Activated T-cell treated with anti-CD3 and anti-CD28 coated beads, Interleukin-2, amount 50 U/mL, for 4 hours (primary cell): ENCODE results near the gene MAPK1. TPM values are rescaled to one million over a fixed set of nuclear protein-coding genes. Genes with fewer than 3 reads are reported as not detected.

Source experiments
- ATAC-seq, 2 donors: fragments of 200-7000 bp; cut with Tn5 transposase; one replicate each; pipeline ENCODE4 v1.10.0; 2021
- DNase-seq: peaks from one replicate; pipeline ENCODE4 v3.0.0-alpha.2; 2020
- H3K27me3 Mint-ChIP-seq: one replicate; pipeline ENCODE4 v1.8.0; 2021; ENCODE audit warnings: low read depth, mixed read lengths
- H3K36me3 Mint-ChIP-seq: one replicate; pipeline ENCODE4 v1.8.0; 2022; ENCODE audit warnings: mixed read lengths; ENCODE audit not compliant: insufficient read depth
- H3K4me1 Mint-ChIP-seq: one replicate; pipeline ENCODE4 v1.8.0; 2021; ENCODE audit warnings: low read depth, mixed read lengths
- H3K4me3 Mint-ChIP-seq: one replicate; pipeline ENCODE4 v1.8.0; 2021; ENCODE audit warnings: mild to moderate bottlenecking, moderate library complexity, mixed read lengths
- H3K9me3 Mint-ChIP-seq: one replicate; pipeline ENCODE4 v1.8.0; 2021; ENCODE audit warnings: mixed read lengths
- total RNA-seq, 3 donors: library from RNA; stranded (reverse); gene quantifications; one replicate each; pipeline ENCODE4 v1.2.1, GENCODE V29; 2021

Gene MAPK1
- total RNA-seq, 3 donors from 2014 or later, result 136 to 165 (median 138) TPM

- Mint-ChIP-seq H3K9me3 (no peaks in the 10 kb centered on the region), H3K36me3 (no peaks in the 10 kb centered on the region), H3K4me3 (no peak overlapping the region), H3K27me3 (no peaks in the 10 kb centered on the region), H3K4me1 (peaks cover 7% of the 10 kb centered on the region)
- no peak for ATAC-seq
- DNase-seq, result no peak
Observed at GRCh38 chr22:21709688-21710087, 157.8 kb downstream of the MAPK1 start.

GRCh38 chr22:21708960-21709359 is 158.5 kb downstream of the MAPK1 start:
- Mint-ChIP-seq H3K4me3 (no peak overlapping the region), H3K4me1 (peaks cover 7% of the 10 kb centered on the region), H3K27me3 (no peaks in the 10 kb centered on the region), H3K9me3 (no peaks in the 10 kb centered on the region), H3K36me3 (no peaks in the 10 kb centered on the region)
- DNase-seq (no peak), ATAC-seq (no peak)

GRCh38 chr22:21707677-21708076 is 159.8 kb downstream of the MAPK1 start:
- H3K36me3 Mint-ChIP-seq, result no peaks in the 10 kb centered on the region
- no peaks in the 10 kb centered on the region for H3K9me3 Mint-ChIP-seq
- DNase-seq (no peak), ATAC-seq (no peak)
- no peak overlapping the region for H3K4me3 Mint-ChIP-seq
- no peaks in the 10 kb centered on the region for H3K27me3 Mint-ChIP-seq
- H3K4me1 Mint-ChIP-seq, result no peaks in the 10 kb centered on the region

Other genes with a start within 250 kb of the MAPK1 start
- 10 to 100 TPM; 74.5 to 91.5 (median 91.4) TPM for gene YDJC, start 237.6 kb downstream of the MAPK1 start, total RNA-seq
- 1 to 10 TPM in 1 of 3 donors, under 1 TPM in 2; 0.73 to 1.3 (median 0.86) TPM for gene CCDC116, start 234.9 kb downstream of the MAPK1 start, total RNA-seq
- gene SDF2L1, start 225.3 kb downstream of the MAPK1 start, total RNA-seq, result 100 to 1,000 TPM; 151 to 173 (median 163) TPM
- 10 to 100 TPM; 40.0 to 44.7 (median 40.0) TPM for gene PPIL2, start 201.6 kb downstream of the MAPK1 start, total RNA-seq
- under 1 TPM; 0.13 to 0.19 (median 0.18) TPM for gene YPEL1, start 131.9 kb downstream of the MAPK1 start, total RNA-seq
- 10 to 100 TPM; 28.2 to 36.8 (median 30.8) TPM for gene PPM1F, start 85.2 kb upstream of the MAPK1 start, total RNA-seq
- gene TOP3B, start 115.1 kb upstream of the MAPK1 start, total RNA-seq, result 10 to 100 TPM; 39.3 to 45.2 (median 41.3) TPM